ENCODE data around the gene IL9.

DNA sequence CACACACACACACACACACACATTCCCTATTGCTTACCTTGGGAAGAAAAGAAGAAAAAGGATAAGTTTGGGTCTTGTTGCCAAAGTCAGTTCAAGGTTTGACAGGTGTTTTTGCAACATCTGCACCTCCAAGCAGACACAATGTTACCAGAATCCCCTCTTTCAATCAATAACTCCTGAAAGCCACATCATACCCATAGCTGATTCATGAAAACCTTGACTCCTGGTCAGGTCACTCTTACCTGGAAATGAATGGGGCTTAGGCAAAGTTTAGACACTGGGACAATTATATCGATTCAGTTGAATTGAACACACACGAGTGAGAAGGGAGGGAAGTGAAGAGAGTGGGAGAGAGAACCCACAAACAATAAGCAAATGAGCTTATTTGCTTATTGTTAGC is 27.0 kb downstream of the IL9 start:
- TF ChIP-seq, protein P1, sequence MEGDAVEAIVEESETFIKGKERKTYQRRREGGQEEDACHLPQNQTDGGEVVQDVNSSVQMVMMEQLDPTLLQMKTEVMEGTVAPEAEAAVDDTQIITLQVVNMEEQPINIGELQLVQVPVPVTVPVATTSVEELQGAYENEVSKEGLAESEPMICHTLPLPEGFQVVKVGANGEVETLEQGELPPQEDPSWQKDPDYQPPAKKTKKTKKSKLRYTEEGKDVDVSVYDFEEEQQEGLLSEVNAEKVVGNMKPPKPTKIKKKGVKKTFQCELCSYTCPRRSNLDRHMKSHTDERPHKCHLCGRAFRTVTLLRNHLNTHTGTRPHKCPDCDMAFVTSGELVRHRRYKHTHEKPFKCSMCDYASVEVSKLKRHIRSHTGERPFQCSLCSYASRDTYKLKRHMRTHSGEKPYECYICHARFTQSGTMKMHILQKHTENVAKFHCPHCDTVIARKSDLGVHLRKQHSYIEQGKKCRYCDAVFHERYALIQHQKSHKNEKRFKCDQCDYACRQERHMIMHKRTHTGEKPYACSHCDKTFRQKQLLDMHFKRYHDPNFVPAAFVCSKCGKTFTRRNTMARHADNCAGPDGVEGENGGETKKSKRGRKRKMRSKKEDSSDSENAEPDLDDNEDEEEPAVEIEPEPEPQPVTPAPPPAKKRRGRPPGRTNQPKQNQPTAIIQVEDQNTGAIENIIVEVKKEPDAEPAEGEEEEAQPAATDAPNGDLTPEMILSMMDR (conservative IDR thresholded peaks at IDR 0.05) = no peak
- TF ChIP-seq EZH2 (IDR thresholded peaks at IDR 0.05; ENCODE audit: low read depth) = no peak
